ENCODE measurements around the gene MYO1E.
"Not testable (repeated sequence)": the region's sequence is repeated elsewhere in the genome, so short reads cannot be mapped to it uniquely, and the experiment has no call there.

Gene MYO1E

DNA sequence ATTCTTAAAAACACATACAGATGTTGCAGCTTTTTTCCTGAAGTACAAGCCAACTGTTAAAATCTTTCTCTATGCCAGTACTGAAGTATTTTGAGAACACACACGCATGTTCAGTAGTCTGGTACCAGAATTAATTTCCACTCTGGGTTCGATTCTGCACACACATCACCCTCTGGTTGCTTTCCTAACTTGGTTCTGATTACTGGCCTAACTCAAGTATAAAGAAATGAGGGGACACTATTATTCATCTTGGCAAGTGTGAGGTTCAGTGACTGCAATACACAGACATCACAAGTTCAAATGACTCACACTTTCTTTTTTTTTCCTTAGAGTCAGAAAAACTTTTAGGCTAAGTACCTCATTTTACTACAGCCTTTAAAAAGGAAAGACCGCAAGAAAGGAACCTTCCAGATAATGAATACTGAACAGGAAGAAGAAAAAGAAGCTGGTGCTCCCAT, 203.4 kb downstream of the MYO1E start:
- no peaks in the 10 kb centered on the region for H3K27me3 ChIP-seq (replicated peaks; ENCODE audit: control insufficient read depth, insufficient read depth, low read length)
- DNase-seq (ENCODE audit: extremely low read depth, insufficient read length) = no peak

DNA sequence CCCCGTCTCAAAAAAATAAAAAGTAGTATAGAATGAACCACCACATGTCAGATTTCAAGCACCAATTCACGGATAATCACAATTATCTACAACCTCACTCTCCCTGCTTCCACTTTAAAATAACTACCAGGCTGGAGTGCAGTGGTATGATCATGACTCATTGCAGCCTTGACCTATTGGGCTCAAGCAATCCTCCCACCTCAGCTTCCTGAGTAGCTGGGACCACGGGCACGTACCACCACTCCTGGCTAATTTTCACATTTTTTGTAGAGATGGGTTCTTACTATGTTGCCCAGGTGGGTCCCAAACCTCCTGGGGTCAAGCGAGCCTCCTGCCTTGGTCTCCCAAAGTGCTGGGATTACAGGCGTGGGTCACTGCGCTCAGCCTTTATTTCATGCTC, 204.1 kb downstream of the MYO1E start:
- Histone ChIP-seq H3K36me3 (ENCODE audit: control insufficient read depth, insufficient read depth, low read length) (peaks cover 31% of the 10 kb centered on the region), H3K27me3 (replicated peaks; ENCODE audit: control insufficient read depth, insufficient read depth, low read length) (no peaks in the 10 kb centered on the region), H3K4me3 (replicated peaks; ENCODE audit: low read depth, low read length) (no peak overlapping the region)
- no peak for DNase-seq (ENCODE audit: extremely low read depth, insufficient read length)
- TF ChIP-seq, protein P1, sequence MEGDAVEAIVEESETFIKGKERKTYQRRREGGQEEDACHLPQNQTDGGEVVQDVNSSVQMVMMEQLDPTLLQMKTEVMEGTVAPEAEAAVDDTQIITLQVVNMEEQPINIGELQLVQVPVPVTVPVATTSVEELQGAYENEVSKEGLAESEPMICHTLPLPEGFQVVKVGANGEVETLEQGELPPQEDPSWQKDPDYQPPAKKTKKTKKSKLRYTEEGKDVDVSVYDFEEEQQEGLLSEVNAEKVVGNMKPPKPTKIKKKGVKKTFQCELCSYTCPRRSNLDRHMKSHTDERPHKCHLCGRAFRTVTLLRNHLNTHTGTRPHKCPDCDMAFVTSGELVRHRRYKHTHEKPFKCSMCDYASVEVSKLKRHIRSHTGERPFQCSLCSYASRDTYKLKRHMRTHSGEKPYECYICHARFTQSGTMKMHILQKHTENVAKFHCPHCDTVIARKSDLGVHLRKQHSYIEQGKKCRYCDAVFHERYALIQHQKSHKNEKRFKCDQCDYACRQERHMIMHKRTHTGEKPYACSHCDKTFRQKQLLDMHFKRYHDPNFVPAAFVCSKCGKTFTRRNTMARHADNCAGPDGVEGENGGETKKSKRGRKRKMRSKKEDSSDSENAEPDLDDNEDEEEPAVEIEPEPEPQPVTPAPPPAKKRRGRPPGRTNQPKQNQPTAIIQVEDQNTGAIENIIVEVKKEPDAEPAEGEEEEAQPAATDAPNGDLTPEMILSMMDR (IDR thresholded peaks at IDR 0.05; ENCODE audit: insufficient read depth, low read length, poor library complexity, severe bottlenecking) = no peak

More for the DNA sequence above, 203.4 kb downstream of the MYO1E start:
- TF ChIP-seq, protein P1 (IDR thresholded peaks at IDR 0.05; ENCODE audit: insufficient read depth, low read length, poor library complexity, severe bottlenecking) = no peak
- no peak overlapping the region for H3K4me3 ChIP-seq (replicated peaks; ENCODE audit: low read depth, low read length)
- H3K36me3 ChIP-seq (ENCODE audit: control insufficient read depth, insufficient read depth, low read length) = peaks cover 33% of the 10 kb centered on the region

DNA sequence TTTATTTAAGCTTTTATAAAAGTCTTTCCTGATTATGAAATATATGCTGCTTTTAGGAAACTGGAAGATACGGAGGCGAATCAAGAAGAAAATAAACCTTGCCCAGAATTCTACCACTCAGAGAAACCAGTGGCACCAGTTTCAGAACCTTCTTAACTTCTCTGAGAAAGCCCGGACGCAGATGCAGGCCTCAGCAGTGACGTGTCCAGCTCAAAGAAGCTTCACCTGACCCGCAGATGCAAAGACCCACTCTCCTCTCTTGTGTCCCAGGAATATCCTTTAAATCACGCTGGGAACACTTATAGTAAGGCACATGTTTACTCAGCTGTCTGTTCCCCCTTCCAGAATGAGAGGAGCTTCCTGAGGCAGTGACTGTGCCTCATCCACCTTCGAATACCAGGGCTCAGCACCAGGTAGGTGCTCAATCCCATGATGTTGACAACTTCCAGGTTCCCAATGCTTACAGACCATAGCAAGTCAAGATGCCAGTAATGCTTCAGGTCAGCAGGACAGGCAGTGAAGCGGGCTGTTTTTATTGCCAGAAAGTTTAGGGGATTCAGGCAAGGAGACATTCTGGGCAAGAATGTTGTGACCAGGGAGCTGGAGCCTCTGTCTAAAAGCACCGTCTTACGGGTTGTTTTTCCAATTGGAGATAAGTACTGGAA, 205.9 kb downstream of the MYO1E start:
- H3K36me3 ChIP-seq (ENCODE audit: control insufficient read depth, insufficient read depth, low read length) = peaks cover 30% of the 10 kb centered on the region
- TF ChIP-seq, protein P1 (IDR thresholded peaks at IDR 0.05; ENCODE audit: insufficient read depth, low read length, poor library complexity, severe bottlenecking) = no peak
- no peak for DNase-seq (ENCODE audit: extremely low read depth, insufficient read length)

DNA sequence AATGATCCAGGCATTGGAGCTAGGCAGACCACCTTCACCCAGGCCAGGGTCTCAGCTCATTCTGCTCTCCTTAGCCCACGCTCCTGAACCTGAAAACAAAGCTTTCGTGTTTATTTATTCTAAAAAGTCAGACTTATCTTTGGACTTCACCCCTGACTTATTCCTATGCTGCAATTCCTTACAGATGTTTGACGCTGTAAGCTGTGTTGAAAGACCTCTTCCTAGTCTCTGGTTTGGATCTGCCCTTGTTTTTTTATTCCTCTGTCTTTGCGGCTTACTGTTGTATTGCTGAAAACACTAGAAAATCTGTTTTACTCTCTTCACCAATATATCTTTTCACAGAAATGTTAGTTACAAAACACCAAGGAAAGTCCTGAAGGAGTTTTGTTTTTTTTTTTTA, 206.5 kb downstream of the MYO1E start:
- Histone ChIP-seq H3K27me3 (replicated peaks; ENCODE audit: control insufficient read depth, insufficient read depth, low read length) (no peaks in the 10 kb centered on the region), H3K36me3 (ENCODE audit: control insufficient read depth, insufficient read depth, low read length) (peaks cover 28% of the 10 kb centered on the region), H3K4me3 (replicated peaks; ENCODE audit: low read depth, low read length) (no peak overlapping the region)
- TF ChIP-seq, protein P1 (IDR thresholded peaks at IDR 0.05; ENCODE audit: insufficient read depth, low read length, poor library complexity, severe bottlenecking) = no peak
- no peak for DNase-seq (ENCODE audit: extremely low read depth, insufficient read length)

More for the DNA sequence above, 205.9 kb downstream of the MYO1E start:
- H3K4me3 ChIP-seq (replicated peaks; ENCODE audit: low read depth, low read length) = no peak overlapping the region
- no peaks in the 10 kb centered on the region for H3K27me3 ChIP-seq (replicated peaks; ENCODE audit: control insufficient read depth, insufficient read depth, low read length)

DNA sequence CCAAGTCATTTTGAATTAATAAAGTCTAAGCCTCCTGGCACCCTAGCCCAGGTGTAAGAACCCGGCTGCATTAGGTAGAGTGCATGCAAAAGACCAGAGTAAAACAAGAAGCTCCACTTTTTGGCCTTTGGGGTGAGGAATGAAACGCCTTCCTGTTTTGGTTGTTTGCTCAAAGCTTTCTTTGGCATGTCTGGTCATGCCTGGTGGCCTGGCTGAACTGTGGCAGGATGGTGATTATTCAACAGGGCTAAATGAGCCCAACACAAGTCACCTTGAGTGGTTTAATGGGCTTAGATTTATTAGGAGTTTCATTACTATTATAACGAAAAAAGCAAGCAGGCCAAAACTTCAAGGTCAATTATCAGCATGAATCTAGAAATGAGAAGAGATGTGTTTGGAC, 206.9 kb downstream of the MYO1E start:
- no peak for DNase-seq (ENCODE audit: extremely low read depth, insufficient read length)
- Histone ChIP-seq H3K4me3 (replicated peaks; ENCODE audit: low read depth, low read length) (no peak overlapping the region), H3K27me3 (replicated peaks; ENCODE audit: control insufficient read depth, insufficient read depth, low read length) (no peaks in the 10 kb centered on the region), H3K36me3 (ENCODE audit: control insufficient read depth, insufficient read depth, low read length) (peaks cover 27% of the 10 kb centered on the region)
- TF ChIP-seq, protein P1 (IDR thresholded peaks at IDR 0.05; ENCODE audit: insufficient read depth, low read length, poor library complexity, severe bottlenecking) = no peak

DNA sequence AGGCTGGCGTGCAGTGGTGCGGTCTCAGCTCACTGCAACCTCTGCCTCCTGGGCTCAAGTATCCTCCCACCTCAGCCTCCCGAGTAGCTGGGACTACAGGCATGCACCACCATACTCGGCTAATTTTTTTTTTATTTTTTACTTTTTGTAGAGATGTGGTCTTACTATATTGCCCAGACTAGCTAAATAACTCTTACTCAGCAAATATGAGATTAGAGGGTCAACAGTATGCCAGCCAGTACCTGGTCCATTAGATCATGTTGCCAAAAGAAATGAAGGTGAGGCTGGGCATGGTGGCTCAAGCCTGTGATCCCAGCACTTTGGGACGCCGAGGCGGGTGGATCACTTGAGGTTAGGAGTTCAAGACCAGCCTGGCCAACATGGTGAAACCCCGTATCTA, 210.6 kb downstream of the MYO1E start:
- H3K27me3 ChIP-seq (replicated peaks; ENCODE audit: control insufficient read depth, insufficient read depth, low read length); H3K4me3 ChIP-seq (replicated peaks; ENCODE audit: low read depth, low read length); DNase-seq (ENCODE audit: extremely low read depth, insufficient read length): not testable (repeated sequence)
- H3K36me3 ChIP-seq (ENCODE audit: control insufficient read depth, insufficient read depth, low read length) = peaks cover 31% of the 10 kb centered on the region
